ENCODE data around the gene JAG1.

DNA sequence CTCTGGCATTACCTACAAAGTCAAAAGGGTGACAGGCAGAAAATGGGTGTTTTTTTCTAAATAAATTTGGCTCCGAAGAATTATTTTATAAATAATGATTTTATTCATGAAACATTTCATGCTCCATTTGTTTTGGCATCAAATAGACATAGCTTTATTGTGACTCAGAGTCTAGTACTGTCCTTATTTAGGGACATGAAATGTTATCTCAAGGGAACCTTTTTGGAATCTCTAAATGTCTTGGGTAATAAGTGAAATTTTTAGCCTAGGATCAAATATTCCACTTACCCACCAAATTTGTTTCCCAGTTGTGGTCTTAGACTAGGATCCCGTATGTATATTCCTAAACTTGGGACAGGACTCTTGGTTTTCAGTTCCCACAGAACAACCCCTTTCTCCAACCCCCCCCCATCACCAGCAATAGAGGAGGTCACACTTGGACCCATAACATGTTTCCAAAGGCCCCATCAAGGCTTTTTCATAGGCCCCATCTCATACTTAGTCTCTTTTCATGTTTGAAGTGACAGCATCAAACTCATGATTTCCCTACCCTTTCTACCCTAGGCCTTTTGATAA lies 81.8 kb downstream of the JAG1 start:
- TF ChIP-seq, protein P1, sequence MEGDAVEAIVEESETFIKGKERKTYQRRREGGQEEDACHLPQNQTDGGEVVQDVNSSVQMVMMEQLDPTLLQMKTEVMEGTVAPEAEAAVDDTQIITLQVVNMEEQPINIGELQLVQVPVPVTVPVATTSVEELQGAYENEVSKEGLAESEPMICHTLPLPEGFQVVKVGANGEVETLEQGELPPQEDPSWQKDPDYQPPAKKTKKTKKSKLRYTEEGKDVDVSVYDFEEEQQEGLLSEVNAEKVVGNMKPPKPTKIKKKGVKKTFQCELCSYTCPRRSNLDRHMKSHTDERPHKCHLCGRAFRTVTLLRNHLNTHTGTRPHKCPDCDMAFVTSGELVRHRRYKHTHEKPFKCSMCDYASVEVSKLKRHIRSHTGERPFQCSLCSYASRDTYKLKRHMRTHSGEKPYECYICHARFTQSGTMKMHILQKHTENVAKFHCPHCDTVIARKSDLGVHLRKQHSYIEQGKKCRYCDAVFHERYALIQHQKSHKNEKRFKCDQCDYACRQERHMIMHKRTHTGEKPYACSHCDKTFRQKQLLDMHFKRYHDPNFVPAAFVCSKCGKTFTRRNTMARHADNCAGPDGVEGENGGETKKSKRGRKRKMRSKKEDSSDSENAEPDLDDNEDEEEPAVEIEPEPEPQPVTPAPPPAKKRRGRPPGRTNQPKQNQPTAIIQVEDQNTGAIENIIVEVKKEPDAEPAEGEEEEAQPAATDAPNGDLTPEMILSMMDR (IDR thresholded peaks at IDR 0.05): no peak
- TF ChIP-seq, protein P2, sequence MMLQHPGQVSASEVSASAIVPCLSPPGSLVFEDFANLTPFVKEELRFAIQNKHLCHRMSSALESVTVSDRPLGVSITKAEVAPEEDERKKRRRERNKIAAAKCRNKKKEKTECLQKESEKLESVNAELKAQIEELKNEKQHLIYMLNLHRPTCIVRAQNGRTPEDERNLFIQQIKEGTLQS (CRISPR knock-in tag; conservative IDR thresholded peaks at IDR 0.05): no peak
- TF ChIP-seq, protein P3, sequence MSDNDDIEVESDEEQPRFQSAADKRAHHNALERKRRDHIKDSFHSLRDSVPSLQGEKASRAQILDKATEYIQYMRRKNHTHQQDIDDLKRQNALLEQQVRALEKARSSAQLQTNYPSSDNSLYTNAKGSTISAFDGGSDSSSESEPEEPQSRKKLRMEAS (CRISPR knock-in tag; IDR thresholded peaks at IDR 0.05): no peak
- TF ChIP-seq, protein P4, sequence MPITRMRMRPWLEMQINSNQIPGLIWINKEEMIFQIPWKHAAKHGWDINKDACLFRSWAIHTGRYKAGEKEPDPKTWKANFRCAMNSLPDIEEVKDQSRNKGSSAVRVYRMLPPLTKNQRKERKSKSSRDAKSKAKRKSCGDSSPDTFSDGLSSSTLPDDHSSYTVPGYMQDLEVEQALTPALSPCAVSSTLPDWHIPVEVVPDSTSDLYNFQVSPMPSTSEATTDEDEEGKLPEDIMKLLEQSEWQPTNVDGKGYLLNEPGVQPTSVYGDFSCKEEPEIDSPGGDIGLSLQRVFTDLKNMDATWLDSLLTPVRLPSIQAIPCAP (CRISPR knock-in tag; IDR thresholded peaks at IDR 0.05): no peak
- TF ChIP-seq, protein P5, sequence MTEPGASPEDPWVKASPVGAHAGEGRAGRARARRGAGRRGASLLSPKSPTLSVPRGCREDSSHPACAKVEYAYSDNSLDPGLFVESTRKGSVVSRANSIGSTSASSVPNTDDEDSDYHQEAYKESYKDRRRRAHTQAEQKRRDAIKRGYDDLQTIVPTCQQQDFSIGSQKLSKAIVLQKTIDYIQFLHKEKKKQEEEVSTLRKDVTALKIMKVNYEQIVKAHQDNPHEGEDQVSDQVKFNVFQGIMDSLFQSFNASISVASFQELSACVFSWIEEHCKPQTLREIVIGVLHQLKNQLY (CRISPR knock-in tag; IDR thresholded peaks at IDR 0.05): no peak
- TF ChIP-seq TEAD4 (CRISPR knock-in tag; IDR thresholded peaks at IDR 0.05) (no peak), SMAD4 (CRISPR knock-in tag; IDR thresholded peaks at IDR 0.05) (no peak), ZNF263 (CRISPR knock-in tag; IDR thresholded peaks at IDR 0.05; ENCODE audit: low read depth) (no peak), SP1 (CRISPR knock-in tag; conservative IDR thresholded peaks at IDR 0.05) (no peak)
